Liver (tissue), 9 donors: Measurements from ENCODE around the gene MACROD1. TPM values are rescaled to one million over a fixed set of nuclear protein-coding genes. Genes with fewer than 3 reads are reported as not detected.

Source experiments
- DNase-seq: peaks from one replicate; pipeline ENCODE4 v3.0.0-alpha.2; 2017; ENCODE audit warnings: low spot score
- H3K27ac ChIP-seq, 2 donors: one replicate each; pipeline ENCODE4 v1.7.0; 2013; ENCODE audit warnings: inconsistent platforms in 2 of 2, low read length in 2 of 2, control low read depth in 1 of 2, low read depth in 1 of 2, mild to moderate bottlenecking in 1 of 2
- H3K27me3 ChIP-seq, 4 donors: one replicate each; pipeline versions ENCODE4 v1.6.1 to v1.7.0; 2013; ENCODE audit warnings: low read length in 3 of 4, inconsistent platforms in 1 of 4, mild to moderate bottlenecking in 1 of 4, moderate library complexity in 1 of 4; ENCODE audit not compliant: control insufficient read depth in 4 of 4, insufficient read depth in 4 of 4
- H3K36me3 ChIP-seq, 4 donors: one replicate each; pipeline versions ENCODE4 v1.6.1 to v1.7.0; 2013; ENCODE audit warnings: low read length in 3 of 4, mild to moderate bottlenecking in 3 of 4, low read depth in 1 of 4, moderate library complexity in 1 of 4; ENCODE audit not compliant: control insufficient read depth in 4 of 4, insufficient read depth in 3 of 4
- H3K4me1 ChIP-seq, 4 donors: one replicate each; pipeline versions ENCODE4 v1.6.1 to v1.7.0; 2013; ENCODE audit warnings: low read length in 3 of 4, mild to moderate bottlenecking in 3 of 4, moderate library complexity in 1 of 4; ENCODE audit not compliant: control insufficient read depth in 4 of 4, insufficient read depth in 4 of 4
- H3K4me3 ChIP-seq, 3 donors: one replicate each; pipeline versions ENCODE4 v1.6.1 to v1.7.0; 2013; ENCODE audit warnings: low read length in 3 of 3, control low read depth in 1 of 3, low read depth in 1 of 3, mild to moderate bottlenecking in 1 of 3
- H3K9ac ChIP-seq, 2 donors: one replicate each; pipeline ENCODE4 v1.7.0; 2013; ENCODE audit warnings: low read length in 2 of 2, mild to moderate bottlenecking in 2 of 2, moderate library complexity in 2 of 2, control low read depth in 1 of 2, low read depth in 1 of 2
- H3K9me3 ChIP-seq, 4 donors: one replicate each; pipeline versions ENCODE4 v1.6.1 to v1.7.0; 2013; ENCODE audit warnings: low read length in 3 of 4; ENCODE audit not compliant: control insufficient read depth in 4 of 4
- ATF3 ChIP-seq: IDR thresholded peaks from 2 replicates; pipeline ENCODE4 v1.6.1; 2016; ENCODE audit warnings: antibody characterized with exemption
- CTCF ChIP-seq: fragments of 150-350 bp; IDR thresholded peaks from 2 replicates; pipeline ENCODE4 v1.5.1; 2017; ENCODE audit warnings: improper control_type of control experiment, low read depth, low read length; ENCODE audit not compliant: missing input control
- EGR1 ChIP-seq, 2 donors: IDR thresholded peaks; 2 replicates each; pipeline ENCODE4 v1.6.1; 2016 to 2018; ENCODE audit warnings: antibody characterized with exemption in 2 of 2, low read depth in 2 of 2
- FOXA2 ChIP-seq: IDR thresholded peaks from 2 replicates; pipeline ENCODE4 v1.6.1; 2016; ENCODE audit warnings: antibody characterized with exemption
- GABPA ChIP-seq, 2 donors: IDR thresholded peaks in 1 of 2; conservative IDR thresholded peaks in 1 of 2; 2 replicates each; pipeline ENCODE4 v1.6.1; 2016; ENCODE audit warnings: antibody characterized with exemption in 2 of 2, mild to moderate bottlenecking in 1 of 2, moderate library complexity in 1 of 2
- HNF4A ChIP-seq, 2 donors: conservative IDR thresholded peaks; 2 replicates each; pipeline ENCODE4 v1.6.1; 2016; ENCODE audit warnings: antibody characterized with exemption in 2 of 2, mild to moderate bottlenecking in 2 of 2
- HNF4G ChIP-seq: IDR thresholded peaks from 2 replicates; pipeline ENCODE4 v1.6.1; 2016; ENCODE audit warnings: antibody characterized with exemption
- JUND ChIP-seq, 2 donors: IDR thresholded peaks; 2 replicates each; pipeline ENCODE4 v1.6.1; 2016; ENCODE audit warnings: antibody characterized with exemption in 2 of 2
- MAX ChIP-seq: IDR thresholded peaks from 2 replicates; pipeline ENCODE4 v1.6.1; 2016; ENCODE audit warnings: antibody characterized with exemption
- RAD21 ChIP-seq, 2 donors: IDR thresholded peaks; 2 replicates each; pipeline ENCODE4 v1.6.1; 2016; ENCODE audit warnings: antibody characterized with exemption in 2 of 2, mild to moderate bottlenecking in 2 of 2
- REST ChIP-seq: IDR thresholded peaks from 2 replicates; pipeline ENCODE4 v1.6.1; 2016; ENCODE audit warnings: antibody characterized with exemption, mild to moderate bottlenecking
- RXRA ChIP-seq, 2 donors: IDR thresholded peaks; 2 replicates each; pipeline ENCODE4 v1.6.1; 2017 to 2018; ENCODE audit warnings: antibody characterized with exemption in 2 of 2, mild to moderate bottlenecking in 1 of 2
- SP1 ChIP-seq: IDR thresholded peaks from 2 replicates; pipeline ENCODE4 v1.6.1; 2018; ENCODE audit warnings: antibody characterized with exemption, mild to moderate bottlenecking
- TAF1 ChIP-seq: conservative IDR thresholded peaks from 2 replicates; pipeline ENCODE4 v1.6.1; 2016; ENCODE audit warnings: antibody characterized with exemption, mild to moderate bottlenecking
- YY1 ChIP-seq: IDR thresholded peaks from 2 replicates; pipeline ENCODE4 v1.6.1; 2016; ENCODE audit warnings: antibody characterized with exemption, mild to moderate bottlenecking
- ZBTB33 ChIP-seq: IDR thresholded peaks from 2 replicates; pipeline ENCODE4 v1.6.1; 2016; ENCODE audit warnings: antibody characterized with exemption
- WGBS: extraction: QIAGEN DNeasy Blood & Tissue Kit; methylation state at CpG from one replicate; pipeline ENCODE4 v1.1.7; 2013; 5-methylcytosine and 5-hydroxymethylcytosine counted together
- polyA plus RNA-seq, 2 donors: library from polyadenylated mRNA; stranded (reverse) in 1 of 2; unstranded in 1 of 2; fragments of 200-250 nt in 1 of 2; fragments of >200 nt in 1 of 2; fragmentation: Nextera tagmentation in 1 of 2; extraction: Ambion mirVana in 1 of 2; gene quantifications; one replicate each; pipeline versions ENCODE4 v1.2.1 to v1.2.3, GENCODE V29; 2013 to 2015
- total RNA-seq, 2 donors: library from RNA; depleted of rRNA; stranded (reverse); fragments of >200 nt; gene quantifications; one replicate each; pipeline ENCODE4 v1.2.3, GENCODE V29; 2014
- donor health status: healthy.
- donor health status: healthy.
- donor health status: healthy.
- donor health status: healthy.
- donor health status: healthy.

Gene MACROD1
- total and polyA plus RNA-seq, 4 donors: 8.9 to 25.9 (median 13.1) TPM

GRCh38 chr11:64044730-64045393 is 121.1 kb downstream of the MACROD1 start:
- Histone ChIP-seq H3K27ac (no peak overlapping the region), H3K4me1 (peaks cover 0 to 6% (median 0%) of the 10 kb centered on the region in 4 donors), H3K36me3 (no peaks in the 10 kb centered on the region), H3K4me3 (no peak overlapping the region), H3K27me3 (no peaks in the 10 kb centered on the region), H3K9ac (no peak overlapping the region), H3K9me3 (no peaks in the 10 kb centered on the region)
- WGBS: 92% methylated on average over 18 of the region's 18 CpGs
- TF ChIP-seq TAF1 (no peak), RAD21 (IDR thresholded peaks at IDR 0.05) (no peak), REST (no peak), MAX (no peak), HNF4A (conservative IDR thresholded peaks at IDR 0.05) (no peak), SP1 (no peak), HNF4G (no peak), ZBTB33 (no peak), RXRA (IDR thresholded peaks at IDR 0.05) (no peak), CTCF (no peak), YY1 (no peak), ATF3 (no peak), EGR1 (IDR thresholded peaks at IDR 0.05; ENCODE audit: low read depth in 2 of 2) (no peak), GABPA (IDR thresholded peaks at IDR 0.05 in 1 of 2, conservative IDR thresholded peaks at IDR 0.05 in 1 of 2) (no peak), FOXA2 (no peak)
- DNase-seq: no peak

- no peak overlapping the region for H3K4me3 ChIP-seq
- no peak overlapping the region for H3K27ac ChIP-seq
- 87% methylated on average over 5 of the region's 5 CpGs for WGBS
- H3K9me3 ChIP-seq: no peaks in the 10 kb centered on the region
- no peaks in the 10 kb centered on the region for H3K36me3 ChIP-seq
- no peak overlapping the region for H3K9ac ChIP-seq
- DNase-seq: no peak
- H3K27me3 ChIP-seq: no peaks in the 10 kb centered on the region
- peaks cover 0 to 6% (median 0%) of the 10 kb centered on the region in 4 donors for H3K4me1 ChIP-seq
- TF ChIP-seq REST (no peak), JUND (IDR thresholded peaks at IDR 0.05) (no peak), GABPA (IDR thresholded peaks at IDR 0.05 in 1 of 2, conservative IDR thresholded peaks at IDR 0.05 in 1 of 2) (no peak), ATF3 (no peak), MAX (no peak), YY1 (no peak), SP1 (no peak), TAF1 (no peak), CTCF (no peak)
Observed at GRCh38 chr11:64043545-64043944, 122.4 kb downstream of the MACROD1 start.
